H1 (cell line): ENCODE data around the gene SLC16A5. TPM values are rescaled to one million over a fixed set of nuclear protein-coding genes. Genes with fewer than 3 reads are reported as not detected.

ENCODE experiments used
- CTCF ChIA-PET: fragments of 300-600 bp; sonication (Branson Sonifier 250); formaldehyde crosslinking; loops from one replicate; lab custom pipeline; 2021; ENCODE audit not compliant: partially characterized antibody; lab: Charles Lee
- POLR2A ChIA-PET: fragments of 300-600 bp; sonication (Branson Sonifier 250); formaldehyde crosslinking; loops from one replicate; lab custom pipeline; 2021; ENCODE audit warnings: inconsistent platforms; ENCODE audit not compliant: partially characterized antibody; lab: Charles Lee
- DNase-seq, 2 experiments: peaks; one replicate each; pipeline versions ENCODE4 v3.0.0 to v3.0.0-alpha.2; 2010 to 2022; ENCODE audit warnings: low spot score in 2 of 2, low read depth in 1 of 2, mixed read lengths in 1 of 2
- FAIRE-seq: peaks from 2 replicates; lab custom pipeline; 2011; peaks lifted over from hg19 to GRCh38; lab: Jason Lieb, UNC
- H2AFZ ChIP-seq: 2 replicates; pipeline ENCODE4 v1.8.1; 2012; ENCODE audit warnings: low read length, inconsistent platforms
- H2AK5ac ChIP-seq: 2 replicates; pipeline ENCODE4 v1.6.1; 2013; ENCODE audit warnings: low read depth, low read length
- H2BK120ac ChIP-seq: replicated peaks from 2 replicates; pipeline ENCODE3; 2013; ENCODE audit warnings: low read depth, low read length, inconsistent platforms
- H2BK12ac ChIP-seq: 2 replicates; pipeline ENCODE4 v1.6.1; 2013; ENCODE audit warnings: low read depth, low read length
- H2BK15ac ChIP-seq: 2 replicates; pipeline ENCODE4 v1.6.1; 2013; ENCODE audit warnings: low read length
- H2BK20ac ChIP-seq: 2 replicates; pipeline ENCODE4 v1.6.1; 2013; ENCODE audit warnings: low read length
- H2BK5ac ChIP-seq: 2 replicates; pipeline ENCODE4 v1.6.1; 2013; ENCODE audit warnings: low read depth, low read length
- H3K14ac ChIP-seq: 2 replicates; pipeline ENCODE4 v1.6.1; 2013; ENCODE audit warnings: inconsistent platforms; ENCODE audit not compliant: insufficient read length
- H3K18ac ChIP-seq: 2 replicates; pipeline ENCODE4 v1.6.1; 2013; ENCODE audit warnings: low read length; ENCODE audit errors: extremely low read depth
- H3K23ac ChIP-seq: 2 replicates; pipeline ENCODE4 v1.6.1; 2013; ENCODE audit warnings: inconsistent platforms; ENCODE audit not compliant: insufficient read length
- H3K23me2 ChIP-seq: 2 replicates; pipeline ENCODE4 v1.6.1; 2013; ENCODE audit warnings: low read depth, low read length
- H3K27ac ChIP-seq: 2 replicates; pipeline ENCODE4 v1.6.1; 2011; ENCODE audit warnings: low read depth, low read length, inconsistent platforms
- H3K27me3 ChIP-seq, 4 experiments: replicated peaks in 1 of 4; 1 replicate in 1 of 4; 2 replicates in 3 of 4; pipeline versions ENCODE4 v1.6.1 to v1.8.1; 2011 to 2013; ENCODE audit warnings: low read length in 3 of 4, mild to moderate bottlenecking in 3 of 4, inconsistent platforms in 2 of 4, mixed read lengths in 2 of 4, moderate library complexity in 1 of 4; ENCODE audit not compliant: control insufficient read depth in 3 of 4, insufficient read depth in 3 of 4; ENCODE audit errors: extremely low read depth in 1 of 4
- H3K36me3 ChIP-seq, 4 experiments: 2 replicates each; pipeline versions ENCODE4 v1.6.1 to v1.8.1; 2011 to 2013; ENCODE audit warnings: mild to moderate bottlenecking in 4 of 4, low read length in 3 of 4, moderate library complexity in 2 of 4, control low read depth in 1 of 4, inconsistent platforms in 1 of 4; ENCODE audit not compliant: insufficient read depth in 4 of 4, control insufficient read depth in 2 of 4
- H3K4ac ChIP-seq: replicated peaks from 2 replicates; pipeline ENCODE3; 2013; ENCODE audit warnings: low read length, low read depth, mixed read lengths, inconsistent platforms; ENCODE audit not compliant: insufficient read length
- H3K4me1 ChIP-seq, 4 experiments: replicated peaks in 1 of 4; 1 replicate in 1 of 4; 2 replicates in 3 of 4; pipeline versions ENCODE4 v1.6.1 to v1.8.1; 2011 to 2013; ENCODE audit warnings: low read length in 3 of 4, inconsistent platforms in 2 of 4, mixed read lengths in 1 of 4; ENCODE audit not compliant: insufficient read depth in 4 of 4, control insufficient read depth in 3 of 4
- H3K4me2 ChIP-seq, 2 experiments: 2 replicates each; pipeline versions ENCODE4 v1.6.1 to v1.8.1; 2011 to 2013; ENCODE audit warnings: low read depth in 2 of 2, low read length in 2 of 2, control low read depth in 1 of 2, inconsistent platforms in 1 of 2, mild to moderate bottlenecking in 1 of 2; ENCODE audit not compliant: insufficient read depth in 1 of 2
- H3K4me3 ChIP-seq, 4 experiments: fragments of 200-600, 300-600 bp in 1 of 4; sonication (generic), shearing (Covaris generic), sonication (Bioruptor Twin) in 1 of 4; 2 replicates each; pipeline versions ENCODE4 v1.5.1 to v1.8.1; 2011 to 2016; ENCODE audit warnings: low read length in 4 of 4, low read depth in 3 of 4, control low read depth in 2 of 4, inconsistent platforms in 2 of 4, mild to moderate bottlenecking in 2 of 4, mixed read lengths in 1 of 4, moderate library complexity in 1 of 4; ENCODE audit not compliant: insufficient read depth in 2 of 4; ENCODE audit errors: extremely low read depth in 1 of 4
- H3K56ac ChIP-seq: replicated peaks from 2 replicates; pipeline ENCODE3; 2013; ENCODE audit warnings: low read depth, mild to moderate bottlenecking, mixed read lengths, low read length, inconsistent platforms; ENCODE audit not compliant: insufficient read length
- H3K79me1 ChIP-seq: 2 replicates; pipeline ENCODE4 v1.6.1; 2013; ENCODE audit warnings: low read depth, low read length, control low read depth
- H3K79me2 ChIP-seq, 2 experiments: 2 replicates each; pipeline versions ENCODE4 v1.6.1 to v1.8.1; 2012 to 2013; ENCODE audit warnings: low read length in 2 of 2, mild to moderate bottlenecking in 2 of 2, inconsistent platforms in 1 of 2; ENCODE audit not compliant: insufficient read depth in 2 of 2, control insufficient read depth in 1 of 2
- H3K9ac ChIP-seq, 4 experiments: replicated peaks in 1 of 4; 1 replicate in 1 of 4; 2 replicates in 3 of 4; pipeline versions ENCODE4 v1.6.1 to v1.8.1; 2011 to 2013; ENCODE audit warnings: low read depth in 3 of 4, low read length in 3 of 4, control low read depth in 2 of 4, mild to moderate bottlenecking in 2 of 4, moderate library complexity in 2 of 4, inconsistent platforms in 1 of 4; ENCODE audit errors: extremely low read depth in 1 of 4
- H3K9me3 ChIP-seq, 2 experiments: 2 replicates each; pipeline versions ENCODE4 v1.6.1 to v1.8.1; 2012 to 2013; ENCODE audit warnings: mild to moderate bottlenecking in 2 of 2, moderate library complexity in 2 of 2, control low read depth in 1 of 2, inconsistent platforms in 1 of 2, low read depth in 1 of 2, low read length in 1 of 2, mixed read lengths in 1 of 2; ENCODE audit not compliant: insufficient read depth in 2 of 2
- H4K20me1 ChIP-seq, 2 experiments: replicated peaks in 1 of 2; 2 replicates each; pipeline versions ENCODE3 to v1.8.1; 2011 to 2013; ENCODE audit warnings: inconsistent platforms in 2 of 2, low read length in 2 of 2, mild to moderate bottlenecking in 1 of 2; ENCODE audit not compliant: insufficient read depth in 2 of 2, control insufficient read depth in 1 of 2
- H4K5ac ChIP-seq: 2 replicates; pipeline ENCODE4 v1.6.1; 2013; ENCODE audit warnings: low read length, low read depth, mixed read lengths, inconsistent platforms; ENCODE audit not compliant: insufficient read length
- H4K8ac ChIP-seq: 2 replicates; pipeline ENCODE4 v1.8.0; 2013; ENCODE audit warnings: mild to moderate bottlenecking, moderate library complexity, low read length, inconsistent platforms; ENCODE audit not compliant: insufficient read depth; ENCODE audit errors: extremely low read depth
- H4K91ac ChIP-seq: replicated peaks from 2 replicates; pipeline ENCODE3; 2013; ENCODE audit warnings: low read length, mixed read lengths, inconsistent platforms; ENCODE audit not compliant: insufficient read length
- ASH2L ChIP-seq: fragments of 200-600, 300-600 bp; sonication (generic); IDR thresholded peaks from one replicate; pipeline ENCODE4 v1.7.1; 2017; ENCODE audit warnings: low read length
- BRCA1 ChIP-seq: IDR thresholded peaks from 2 replicates; pipeline ENCODE4 v1.6.1; 2012; ENCODE audit warnings: low read depth, low read length, improper control_type of control experiment
- CBX8 ChIP-seq: fragments of 300-800, 300-1000 bp; sonication (generic); IDR thresholded peaks from 2 replicates; pipeline ENCODE4 v1.7.1; 2016; ENCODE audit warnings: low read depth, low read length, borderline replicate concordance
- CREB1 ChIP-seq: IDR thresholded peaks from 2 replicates; pipeline ENCODE4 v1.6.1; 2012; ENCODE audit warnings: inconsistent platforms
- EGR1 ChIP-seq: IDR thresholded peaks from 2 replicates; pipeline ENCODE4 v1.6.1; 2011; ENCODE audit warnings: low read depth, low read length, borderline replicate concordance
- EZH2 ChIP-seq: fragments of 200-600 bp; sonication (generic); IDR thresholded peaks from 2 replicates; pipeline ENCODE4 v1.7.1; 2012; ENCODE audit warnings: low read depth, mild to moderate bottlenecking, moderate library complexity, low read length, inconsistent platforms; ENCODE audit not compliant: severe bottlenecking
- HDAC2 ChIP-seq, 2 experiments: fragments of 300-600 bp in 1 of 2; sonication (generic) in 1 of 2; IDR thresholded peaks; 2 replicates each; pipeline ENCODE4 v1.6.1; 2011 to 2012; ENCODE audit warnings: low read depth in 2 of 2, low read length in 2 of 2, mild to moderate bottlenecking in 2 of 2, moderate library complexity in 2 of 2, borderline replicate concordance in 1 of 2, inconsistent platforms in 1 of 2
- HDAC6 ChIP-seq: IDR thresholded peaks from one replicate; pipeline ENCODE4 v1.7.1; 2012; ENCODE audit warnings: low read depth, mild to moderate bottlenecking, inconsistent platforms, low read length, moderate library complexity
- JUN ChIP-seq: IDR thresholded peaks from 2 replicates; pipeline ENCODE4 v1.6.1; 2011; ENCODE audit warnings: low read depth, mild to moderate bottlenecking, improper control_type of control experiment, low read length
- JUND ChIP-seq: IDR thresholded peaks from 2 replicates; pipeline ENCODE4 v1.6.1; 2011; ENCODE audit warnings: mild to moderate bottlenecking, improper control_type of control experiment, low read length
- MAFK ChIP-seq: IDR thresholded peaks from 2 replicates; pipeline ENCODE4 v1.6.1; 2012; ENCODE audit warnings: low read depth, mild to moderate bottlenecking, improper control_type of control experiment, low read length
- PHF8 ChIP-seq: fragments of 200-600 bp; sonication (generic); conservative IDR thresholded peaks from 2 replicates; pipeline ENCODE4 v1.7.1; 2012; ENCODE audit warnings: low read depth, mild to moderate bottlenecking, inconsistent platforms, low read length, moderate library complexity
- POU5F1 ChIP-seq: IDR thresholded peaks from 2 replicates; pipeline ENCODE4 v1.6.1; 2011; ENCODE audit warnings: low read depth, mild to moderate bottlenecking, low read length, moderate library complexity
- RFX5 ChIP-seq: IDR thresholded peaks from 2 replicates; pipeline ENCODE4 v1.6.1; 2011; ENCODE audit warnings: low read depth, low read length, improper control_type of control experiment, borderline replicate concordance
- SIX5 ChIP-seq: IDR thresholded peaks from 2 replicates; pipeline ENCODE4 v1.6.1; 2011; ENCODE audit warnings: mild to moderate bottlenecking, low read depth, low read length
- WGBS, 2 experiments: shearing (Covaris generic) in 1 of 2; methylation state at CpG; one replicate each; pipeline versions ENCODE4 v1.1.6 to v1.1.7; 2013 to 2015; ENCODE audit warnings: low lambda C conversion rate in 2 of 2, mixed read lengths in 2 of 2, inconsistent platforms in 1 of 2, low coverage in 1 of 2, missing lambda C conversion rate in 1 of 2; ENCODE audit not compliant: insufficient replicate concordance in 2 of 2, insufficient coverage in 1 of 2, insufficient read length in 1 of 2; ENCODE audit errors: extremely low coverage in 1 of 2, missing lambda C conversion rate in 1 of 2; 5-methylcytosine and 5-hydroxymethylcytosine counted together
- polyA plus RNA-seq, 7 experiments: library from polyadenylated mRNA; depleted of rRNA in 3 of 7; stranded (reverse) in 5 of 7; unstranded in 2 of 7; fragments of >200 nt in 5 of 7; fragments of 200-250 nt in 2 of 7; gene quantifications; 1 replicate in 5 of 7; 2 replicates in 1 of 7; 4 replicates in 1 of 7; pipeline versions ENCODE4 v1.2.1 to v1.2.3, GENCODE V29; 2011 to 2013; ENCODE audit warnings: missing spikeins in 2 of 7, mixed read lengths in 2 of 7
- total RNA-seq: library from RNA; stranded (reverse); fragmentation: NEBNext Ultra II Directional; extraction: Animal tissue kit (Norgen Biotek cat#: 25700); gene quantifications from 2 replicates; pipeline ENCODE4 v1.2.1, GENCODE V29; 2021

SLC16A5 gene
- total and polyA plus RNA-seq, 2 of the 8 experiments (the other 6 are each of a cell fraction or from before 2014, with no cell fraction given): 17.1 to 34.7 TPM

DNA sequence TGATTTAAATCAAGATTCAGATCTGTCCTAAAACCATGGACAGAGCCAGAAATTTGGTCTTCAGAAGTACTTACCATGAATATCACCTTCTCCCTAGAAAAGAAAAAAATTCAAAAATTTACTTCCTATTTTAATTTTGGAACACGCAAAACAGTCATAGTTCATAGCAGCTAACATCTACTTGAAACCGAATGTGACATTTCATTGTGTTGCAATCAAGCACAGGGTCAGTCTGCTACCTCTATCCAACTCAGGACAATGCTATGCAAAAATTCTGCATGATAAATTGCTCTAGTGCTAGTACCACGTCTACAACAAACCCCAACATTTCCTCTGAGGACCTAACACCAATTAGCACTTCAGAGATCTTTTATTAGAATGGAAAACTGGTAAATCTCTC, 58.8 kb downstream of the SLC16A5 start:
- Histone ChIP-seq H3K79me2 (peaks cover 8 to 52% of the 10 kb centered on the region in 2 experiments), H3K4me3 (no peak overlapping the region), H4K91ac (no peak overlapping the region), H3K9me3 (no peaks in the 10 kb centered on the region), H2BK12ac (no peak overlapping the region), H3K4me1 (peaks cover 0 to 2% (median 0%) of the 10 kb centered on the region in 4 experiments; a peak in 1 of 7 replicates), H4K20me1 (peaks cover 3 to 14% of the 10 kb centered on the region in 2 experiments), H2BK5ac (no peak overlapping the region), H3K9ac (no peak overlapping the region), H3K23ac (no peak overlapping the region), H3K56ac (no peak overlapping the region), H4K5ac (no peak overlapping the region), H3K4ac (no peak overlapping the region), H3K79me1 (0 out of 2 replicates have a peak, but pooled peaks cover 2% of the 10 kb centered on the region), H3K23me2 (no peaks in the 10 kb centered on the region; the same call in 1 of the 2 replicates), H3K14ac (no peak overlapping the region), H3K27me3 (no peaks in the 10 kb centered on the region), H2AK5ac (no peak overlapping the region), H2BK15ac (no peak overlapping the region), H3K4me2 (no peak overlapping the region), H2BK120ac (no peak overlapping the region), H3K18ac (no peak overlapping the region), H2BK20ac (no peak overlapping the region), H3K27ac (no peak overlapping the region), H3K36me3 (peaks cover 41 to 73% (median 60%) of the 10 kb centered on the region in 4 experiments), H2AFZ (no peak overlapping the region), H4K8ac (no peak overlapping the region)
- DNase-seq (no peak), FAIRE-seq (no peak)
- WGBS, 2 experiments: 93% methylated on average over 3 of the region's 3 CpGs; no CpG with 5 or more reads in 1 of the 2 experiments
- TF ChIP-seq EGR1: no peak
- TF ChIP-seq BRCA1: no peak
- TF ChIP-seq RFX5: no peak
- no peak for TF ChIP-seq PHF8
- no peak for TF ChIP-seq CBX8
- TF ChIP-seq JUND: no peak
- no peak for TF ChIP-seq EZH2
- TF ChIP-seq SIX5: no peak
- no peak for TF ChIP-seq HDAC2 (IDR thresholded peaks at IDR 0.05; ENCODE audit: borderline replicate concordance in 1 of 2, low read depth in 2 of 2, low read length in 2 of 2)
- no peak for TF ChIP-seq ASH2L
- no peak for TF ChIP-seq MAFK
- TF ChIP-seq HDAC6: no peak
- no peak for TF ChIP-seq POU5F1
- TF ChIP-seq CREB1: no peak
- TF ChIP-seq JUN: no peak
- POLR2A ChIA-PET: interaction anchor here (0.6 to 8.0 kb wide), 7 partner anchors 8 to 24 kb away, joined by 3 to 83 read pairs (median 6); partner anchors contain the start of genes JPT1 and NT5C
- CTCF ChIA-PET: interaction anchor here (1.4 to 2.2 kb wide), 3 partner anchors 25 to 55 kb away, joined by 3 to 11 read pairs (median 10); no protein-coding TSS in a partner anchor
